GM23338 (cell line): Measurements from ENCODE around the gene KAZALD1. TPM values are rescaled to one million over a fixed set of nuclear protein-coding genes. Genes with fewer than 3 reads are reported as not detected.

Experiments used
- ATAC-seq: fragments of 200-7000 bp; cut with Tn5 transposase; 3 replicates; pipeline ENCODE4 v1.9.1; 2020
- DNase-seq: peaks from one replicate; pipeline ENCODE4 v3.0.0-alpha.2; 2015; ENCODE audit warnings: low spot score
- H2AFZ ChIP-seq: fragments of 200-600 bp; sonication (generic); 2 replicates; pipeline ENCODE4 v1.8.0; 2016; ENCODE audit warnings: antibody characterized with exemption, mild to moderate bottlenecking, moderate library complexity
- H3F3A ChIP-seq: fragments of 200-600 bp; sonication (generic); replicated peaks from 2 replicates; pipeline ENCODE4 v1.8.0; 2017; ENCODE audit warnings: antibody characterized with exemption, mixed run types, low read depth
- H3K27ac ChIP-seq: fragments of 200-600 bp; sonication (generic); 2 replicates; pipeline ENCODE4 v1.6.1; 2016; ENCODE audit warnings: low read depth
- H3K27me3 ChIP-seq: fragments of 200-600 bp; sonication (generic); 2 replicates; pipeline ENCODE4 v1.8.0; 2016; ENCODE audit warnings: mild to moderate bottlenecking, mixed run types, moderate library complexity; ENCODE audit not compliant: insufficient read depth
- H3K36me3 ChIP-seq: fragments of 200-600 bp; sonication (generic); 2 replicates; pipeline ENCODE4 v1.8.0; 2016; ENCODE audit warnings: mild to moderate bottlenecking; ENCODE audit not compliant: insufficient read depth
- H3K4me1 ChIP-seq: fragments of 200-600 bp; sonication (generic); 2 replicates; pipeline ENCODE4 v1.8.0; 2016; ENCODE audit warnings: mild to moderate bottlenecking, moderate library complexity; ENCODE audit not compliant: insufficient read depth
- H3K4me2 ChIP-seq: fragments of 200-600 bp; sonication (generic); 2 replicates; pipeline ENCODE4 v1.7.1; 2017; ENCODE audit warnings: mixed run types
- H3K4me3 ChIP-seq: fragments of 200-600 bp; sonication (generic); 2 replicates; pipeline ENCODE4 v1.6.1; 2016; ENCODE audit warnings: mixed run types
- H3K79me2 ChIP-seq: fragments of 200-600 bp; sonication (generic); replicated peaks from 2 replicates; pipeline ENCODE4 v1.8.0; 2017; ENCODE audit warnings: mild to moderate bottlenecking; ENCODE audit not compliant: insufficient read depth
- H3K9me2 ChIP-seq: fragments of 200-600 bp; sonication (generic); 2 replicates; pipeline ENCODE4 v1.8.0; 2017; ENCODE audit not compliant: insufficient read depth
- H4K20me1 ChIP-seq: fragments of 200-600 bp; sonication (generic); replicated peaks from 2 replicates; pipeline ENCODE4 v1.8.0; 2017; ENCODE audit warnings: mild to moderate bottlenecking; ENCODE audit not compliant: insufficient read depth
- H3K27ac Mint-ChIP-seq: 2 replicates; pipeline ENCODE4 v1.8.0; 2020; ENCODE audit warnings: inconsistent platforms, mild to moderate bottlenecking, moderate library complexity, mixed read lengths
- H3K27me3 Mint-ChIP-seq: 3 replicates; pipeline ENCODE4 v1.8.0; 2022; ENCODE audit warnings: low read depth, mild to moderate bottlenecking, moderate library complexity, mixed read lengths, inconsistent platforms; ENCODE audit not compliant: insufficient read depth, poor library complexity
- H3K36me3 Mint-ChIP-seq: 3 replicates; pipeline ENCODE4 v1.8.0; 2021; ENCODE audit warnings: low read depth, mild to moderate bottlenecking, inconsistent platforms, moderate library complexity, mixed read lengths
- H3K4me1 Mint-ChIP-seq: 3 replicates; pipeline ENCODE4 v1.8.0; 2020; ENCODE audit warnings: mild to moderate bottlenecking, inconsistent platforms, mixed read lengths
- H3K4me3 Mint-ChIP-seq: 3 replicates; pipeline ENCODE4 v1.8.0; 2021; ENCODE audit warnings: moderate library complexity, mild to moderate bottlenecking, inconsistent platforms, mixed read lengths
- H3K9me3 Mint-ChIP-seq: 3 replicates; pipeline ENCODE4 v1.8.0; 2020; ENCODE audit warnings: moderate library complexity, mild to moderate bottlenecking, inconsistent platforms, mixed read lengths
- CREB1 ChIP-seq: fragments of 250-450 bp; sonication (Bioruptor Pico); IDR thresholded peaks from 2 replicates; pipeline ENCODE4 v1.5.0; 2020; ENCODE audit warnings: low read depth, mild to moderate bottlenecking, moderate library complexity
- EZH2 ChIP-seq: fragments of 200-600 bp; sonication (generic); IDR thresholded peaks from one replicate; pipeline ENCODE4 v1.8.0; 2017; ENCODE audit warnings: antibody characterized with exemption, mild to moderate bottlenecking, low read depth; ENCODE audit not compliant: unreplicated experiment
- EZH2phosphoT487 ChIP-seq: fragments of 200-600 bp; sonication (generic); IDR thresholded peaks from one replicate; pipeline ENCODE4 v1.8.1; 2018; ENCODE audit warnings: antibody characterized with exemption; ENCODE audit not compliant: unreplicated experiment
- JUNB ChIP-seq: IDR thresholded peaks from one replicate; pipeline ENCODE4 v1.6.1; 2016; ENCODE audit warnings: antibody characterized with exemption; ENCODE audit not compliant: unreplicated experiment
- NANOG ChIP-seq: IDR thresholded peaks from 2 replicates; pipeline ENCODE4 v1.6.1; 2016; ENCODE audit warnings: antibody characterized with exemption, borderline replicate concordance
- POLR2AphosphoS5 ChIP-seq: IDR thresholded peaks from 2 replicates; pipeline ENCODE4 v1.6.1; 2016; ENCODE audit warnings: antibody characterized with exemption, low read depth
- REST ChIP-seq: IDR thresholded peaks from one replicate; pipeline ENCODE4 v1.6.1; 2018; ENCODE audit warnings: antibody characterized with exemption; ENCODE audit not compliant: unreplicated experiment
- STAT1 ChIP-seq: IDR thresholded peaks from one replicate; pipeline ENCODE4 v1.6.1; 2016; ENCODE audit warnings: antibody characterized with exemption; ENCODE audit not compliant: unreplicated experiment
- ZNF114 ChIP-seq: fragments of 250-450 bp; sonication (Bioruptor Pico); IDR thresholded peaks from 2 replicates; pipeline ENCODE4 v1.5.0; 2020; ENCODE audit warnings: mild to moderate bottlenecking, moderate library complexity
- ZNF331 ChIP-seq: fragments of 250-450 bp; sonication (Bioruptor Pico); IDR thresholded peaks from 2 replicates; pipeline ENCODE4 v1.5.0; 2020; ENCODE audit warnings: low read depth, mild to moderate bottlenecking, moderate library complexity
- polyA plus RNA-seq: library from polyadenylated mRNA; unstranded; fragments of >200 nt; fragmentation: Nextera tagmentation; extraction: Ambion mirVana; gene quantifications from 2 replicates; pipeline ENCODE4 v1.2.1, GENCODE V29; 2016
- total RNA-seq: library from RNA; depleted of rRNA; stranded (reverse); fragments of >200 nt; shearing (Covaris generic); gene quantifications from 2 replicates; pipeline ENCODE4 v1.2.3, GENCODE V29; 2014
- TF ChIP-seq, protein P1 (sequence below), 2 experiments: fragments of 200-600 bp in 1 of 2; sonication (generic) in 1 of 2; conservative IDR thresholded peaks; 2 replicates each; pipeline versions ENCODE4 v1.5.1 to v1.6.1; 2016 to 2017; ENCODE audit warnings: antibody characterized with exemption in 2 of 2, low read depth in 2 of 2, mild to moderate bottlenecking in 2 of 2, moderate library complexity in 1 of 2
- TF ChIP-seq, protein P2 (sequence below): IDR thresholded peaks from 2 replicates; pipeline ENCODE4 v1.6.1; 2016; ENCODE audit warnings: antibody characterized with exemption
- TF ChIP-seq, protein P3 (sequence below): fragments of 250-450 bp; sonication (Bioruptor Pico); IDR thresholded peaks from 2 replicates; pipeline ENCODE4 v1.5.0; 2020; ENCODE audit warnings: mild to moderate bottlenecking, moderate library complexity

KAZALD1 gene
- total and polyA plus RNA-seq, 2 experiments from 2014 or later: 0.27 to 1.3 TPM

- no peak for DNase-seq
- peaks cover 17% of the 10 kb centered on the region for H3K4me1 Mint-ChIP-seq
Measured at GRCh38 chr10:101035314-101035713, 26.5 kb upstream of the KAZALD1 start.

More at GRCh38 chr10:101035314-101035713, 26.5 kb upstream of the KAZALD1 start:
- Histone ChIP-seq H3F3A (no peaks in the 10 kb centered on the region), H2AFZ (no peak overlapping the region), H3K9me2 (no peaks in the 10 kb centered on the region), H3K4me1 (peaks cover 14% of the 10 kb centered on the region; the same call in 1 of the 2 replicates), H3K27ac (no peak overlapping the region), H3K4me2 (no peak overlapping the region), H4K20me1 (no peaks in the 10 kb centered on the region), H3K79me2 (no peaks in the 10 kb centered on the region), H3K27me3 (peaks cover 57% of the 10 kb centered on the region), H3K4me3 (no peak overlapping the region), H3K36me3 (no peaks in the 10 kb centered on the region)
- ATAC-seq: no peak
- Mint-ChIP-seq H3K4me3 (no peak overlapping the region), H3K9me3 (no peaks in the 10 kb centered on the region), H3K27ac (no peak overlapping the region), H3K27me3 (peaks cover 61% of the 10 kb centered on the region), H3K36me3 (no peaks in the 10 kb centered on the region)
- no peak for TF ChIP-seq NANOG
- TF ChIP-seq STAT1: no peak
- TF ChIP-seq, protein P1, sequence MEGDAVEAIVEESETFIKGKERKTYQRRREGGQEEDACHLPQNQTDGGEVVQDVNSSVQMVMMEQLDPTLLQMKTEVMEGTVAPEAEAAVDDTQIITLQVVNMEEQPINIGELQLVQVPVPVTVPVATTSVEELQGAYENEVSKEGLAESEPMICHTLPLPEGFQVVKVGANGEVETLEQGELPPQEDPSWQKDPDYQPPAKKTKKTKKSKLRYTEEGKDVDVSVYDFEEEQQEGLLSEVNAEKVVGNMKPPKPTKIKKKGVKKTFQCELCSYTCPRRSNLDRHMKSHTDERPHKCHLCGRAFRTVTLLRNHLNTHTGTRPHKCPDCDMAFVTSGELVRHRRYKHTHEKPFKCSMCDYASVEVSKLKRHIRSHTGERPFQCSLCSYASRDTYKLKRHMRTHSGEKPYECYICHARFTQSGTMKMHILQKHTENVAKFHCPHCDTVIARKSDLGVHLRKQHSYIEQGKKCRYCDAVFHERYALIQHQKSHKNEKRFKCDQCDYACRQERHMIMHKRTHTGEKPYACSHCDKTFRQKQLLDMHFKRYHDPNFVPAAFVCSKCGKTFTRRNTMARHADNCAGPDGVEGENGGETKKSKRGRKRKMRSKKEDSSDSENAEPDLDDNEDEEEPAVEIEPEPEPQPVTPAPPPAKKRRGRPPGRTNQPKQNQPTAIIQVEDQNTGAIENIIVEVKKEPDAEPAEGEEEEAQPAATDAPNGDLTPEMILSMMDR (conservative IDR thresholded peaks at IDR 0.05; ENCODE audit: low read depth in 2 of 2): no peak
- TF ChIP-seq CREB1 (CRISPR knock-in tag): no peak
- TF ChIP-seq EZH2phosphoT487: no peak
- TF ChIP-seq, protein P2, sequence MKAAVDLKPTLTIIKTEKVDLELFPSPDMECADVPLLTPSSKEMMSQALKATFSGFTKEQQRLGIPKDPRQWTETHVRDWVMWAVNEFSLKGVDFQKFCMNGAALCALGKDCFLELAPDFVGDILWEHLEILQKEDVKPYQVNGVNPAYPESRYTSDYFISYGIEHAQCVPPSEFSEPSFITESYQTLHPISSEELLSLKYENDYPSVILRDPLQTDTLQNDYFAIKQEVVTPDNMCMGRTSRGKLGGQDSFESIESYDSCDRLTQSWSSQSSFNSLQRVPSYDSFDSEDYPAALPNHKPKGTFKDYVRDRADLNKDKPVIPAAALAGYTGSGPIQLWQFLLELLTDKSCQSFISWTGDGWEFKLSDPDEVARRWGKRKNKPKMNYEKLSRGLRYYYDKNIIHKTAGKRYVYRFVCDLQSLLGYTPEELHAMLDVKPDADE: no peak
- TF ChIP-seq EZH2: no peak
- no peak for TF ChIP-seq ZNF331 (CRISPR knock-in tag)
- no peak for TF ChIP-seq JUNB
- TF ChIP-seq REST: no peak
- TF ChIP-seq POLR2AphosphoS5: no peak
- no peak for TF ChIP-seq ZNF114 (CRISPR knock-in tag)
- TF ChIP-seq, protein P3, sequence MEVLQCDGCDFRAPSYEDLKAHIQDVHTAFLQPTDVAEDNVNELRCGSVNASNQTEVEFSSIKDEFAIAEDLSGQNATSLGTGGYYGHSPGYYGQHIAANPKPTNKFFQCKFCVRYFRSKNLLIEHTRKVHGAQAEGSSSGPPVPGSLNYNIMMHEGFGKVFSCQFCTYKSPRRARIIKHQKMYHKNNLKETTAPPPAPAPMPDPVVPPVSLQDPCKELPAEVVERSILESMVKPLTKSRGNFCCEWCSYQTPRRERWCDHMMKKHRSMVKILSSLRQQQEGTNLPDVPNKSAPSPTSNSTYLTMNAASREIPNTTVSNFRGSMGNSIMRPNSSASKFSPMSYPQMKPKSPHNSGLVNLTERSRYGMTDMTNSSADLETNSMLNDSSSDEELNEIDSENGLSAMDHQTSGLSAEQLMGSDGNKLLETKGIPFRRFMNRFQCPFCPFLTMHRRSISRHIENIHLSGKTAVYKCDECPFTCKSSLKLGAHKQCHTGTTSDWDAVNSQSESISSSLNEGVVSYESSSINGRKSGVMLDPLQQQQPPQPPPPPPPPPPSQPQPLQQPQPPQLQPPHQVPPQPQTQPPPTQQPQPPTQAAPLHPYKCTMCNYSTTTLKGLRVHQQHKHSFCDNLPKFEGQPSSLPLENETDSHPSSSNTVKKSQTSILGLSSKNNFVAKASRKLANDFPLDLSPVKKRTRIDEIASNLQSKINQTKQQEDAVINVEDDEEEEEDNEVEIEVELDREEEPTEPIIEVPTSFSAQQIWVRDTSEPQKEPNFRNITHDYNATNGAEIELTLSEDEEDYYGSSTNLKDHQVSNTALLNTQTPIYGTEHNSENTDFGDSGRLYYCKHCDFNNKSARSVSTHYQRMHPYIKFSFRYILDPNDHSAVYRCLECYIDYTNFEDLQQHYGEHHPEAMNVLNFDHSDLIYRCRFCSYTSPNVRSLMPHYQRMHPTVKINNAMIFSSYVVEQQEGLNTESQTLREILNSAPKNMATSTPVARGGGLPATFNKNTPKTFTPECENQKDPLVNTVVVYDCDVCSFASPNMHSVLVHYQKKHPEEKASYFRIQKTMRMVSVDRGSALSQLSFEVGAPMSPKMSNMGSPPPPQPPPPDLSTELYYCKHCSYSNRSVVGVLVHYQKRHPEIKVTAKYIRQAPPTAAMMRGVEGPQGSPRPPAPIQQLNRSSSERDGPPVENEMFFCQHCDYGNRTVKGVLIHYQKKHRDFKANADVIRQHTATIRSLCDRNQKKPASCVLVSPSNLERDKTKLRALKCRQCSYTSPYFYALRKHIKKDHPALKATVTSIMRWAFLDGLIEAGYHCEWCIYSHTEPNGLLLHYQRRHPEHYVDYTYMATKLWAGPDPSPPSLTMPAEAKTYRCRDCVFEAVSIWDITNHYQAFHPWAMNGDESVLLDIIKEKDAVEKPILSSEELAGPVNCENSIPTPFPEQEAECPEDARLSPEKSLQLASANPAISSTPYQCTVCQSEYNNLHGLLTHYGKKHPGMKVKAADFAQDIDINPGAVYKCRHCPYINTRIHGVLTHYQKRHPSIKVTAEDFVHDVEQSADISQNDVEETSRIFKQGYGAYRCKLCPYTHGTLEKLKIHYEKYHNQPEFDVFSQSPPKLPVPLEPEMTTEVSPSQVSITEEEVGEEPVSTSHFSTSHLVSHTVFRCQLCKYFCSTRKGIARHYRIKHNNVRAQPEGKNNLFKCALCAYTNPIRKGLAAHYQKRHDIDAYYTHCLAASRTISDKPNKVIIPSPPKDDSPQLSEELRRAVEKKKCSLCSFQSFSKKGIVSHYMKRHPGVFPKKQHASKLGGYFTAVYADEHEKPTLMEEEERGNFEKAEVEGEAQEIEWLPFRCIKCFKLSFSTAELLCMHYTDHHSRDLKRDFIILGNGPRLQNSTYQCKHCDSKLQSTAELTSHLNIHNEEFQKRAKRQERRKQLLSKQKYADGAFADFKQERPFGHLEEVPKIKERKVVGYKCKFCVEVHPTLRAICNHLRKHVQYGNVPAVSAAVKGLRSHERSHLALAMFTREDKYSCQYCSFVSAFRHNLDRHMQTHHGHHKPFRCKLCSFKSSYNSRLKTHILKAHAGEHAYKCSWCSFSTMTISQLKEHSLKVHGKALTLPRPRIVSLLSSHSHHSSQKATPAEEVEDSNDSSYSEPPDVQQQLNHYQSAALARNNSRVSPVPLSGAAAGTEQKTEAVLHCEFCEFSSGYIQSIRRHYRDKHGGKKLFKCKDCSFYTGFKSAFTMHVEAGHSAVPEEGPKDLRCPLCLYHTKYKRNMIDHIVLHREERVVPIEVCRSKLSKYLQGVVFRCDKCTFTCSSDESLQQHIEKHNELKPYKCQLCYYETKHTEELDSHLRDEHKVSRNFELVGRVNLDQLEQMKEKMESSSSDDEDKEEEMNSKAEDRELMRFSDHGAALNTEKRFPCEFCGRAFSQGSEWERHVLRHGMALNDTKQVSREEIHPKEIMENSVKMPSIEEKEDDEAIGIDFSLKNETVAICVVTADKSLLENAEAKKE (CRISPR knock-in tag): no peak
